ENCODE data around the gene CITED4. TPM values are rescaled to one million over a fixed set of nuclear protein-coding genes. Genes with fewer than 3 reads are reported as not detected.

Gene CITED4
- total RNA-seq, 4 donors from 2014 or later: 7.6 to 30.1 (median 16.5) TPM

DNA sequence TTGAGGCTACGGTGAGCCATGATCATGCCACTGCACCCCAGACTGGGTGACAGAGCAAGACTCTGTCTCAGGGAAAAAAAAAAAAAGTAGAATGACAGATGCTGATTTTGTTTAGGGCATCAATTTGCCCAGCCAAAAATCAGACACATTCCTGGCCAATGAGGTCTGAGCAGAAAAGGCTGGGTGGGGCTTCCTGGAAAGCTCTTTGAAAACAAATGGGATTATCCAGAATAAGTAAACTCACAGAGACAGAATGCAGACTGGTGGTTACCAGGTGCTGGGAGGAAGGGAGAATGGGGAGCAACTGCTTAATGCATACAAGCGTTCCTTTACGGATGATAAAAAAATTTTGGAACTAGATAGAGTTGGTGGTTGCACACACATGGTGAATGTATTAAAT, 10.1 kb upstream of the CITED4 start:
- peaks cover 0 to 9% (median 4%) of the 10 kb centered on the region in 4 donors for H3K4me1 ChIP-seq
- H3K36me3 ChIP-seq: no peaks in the 10 kb centered on the region
- TF ChIP-seq, protein P1, sequence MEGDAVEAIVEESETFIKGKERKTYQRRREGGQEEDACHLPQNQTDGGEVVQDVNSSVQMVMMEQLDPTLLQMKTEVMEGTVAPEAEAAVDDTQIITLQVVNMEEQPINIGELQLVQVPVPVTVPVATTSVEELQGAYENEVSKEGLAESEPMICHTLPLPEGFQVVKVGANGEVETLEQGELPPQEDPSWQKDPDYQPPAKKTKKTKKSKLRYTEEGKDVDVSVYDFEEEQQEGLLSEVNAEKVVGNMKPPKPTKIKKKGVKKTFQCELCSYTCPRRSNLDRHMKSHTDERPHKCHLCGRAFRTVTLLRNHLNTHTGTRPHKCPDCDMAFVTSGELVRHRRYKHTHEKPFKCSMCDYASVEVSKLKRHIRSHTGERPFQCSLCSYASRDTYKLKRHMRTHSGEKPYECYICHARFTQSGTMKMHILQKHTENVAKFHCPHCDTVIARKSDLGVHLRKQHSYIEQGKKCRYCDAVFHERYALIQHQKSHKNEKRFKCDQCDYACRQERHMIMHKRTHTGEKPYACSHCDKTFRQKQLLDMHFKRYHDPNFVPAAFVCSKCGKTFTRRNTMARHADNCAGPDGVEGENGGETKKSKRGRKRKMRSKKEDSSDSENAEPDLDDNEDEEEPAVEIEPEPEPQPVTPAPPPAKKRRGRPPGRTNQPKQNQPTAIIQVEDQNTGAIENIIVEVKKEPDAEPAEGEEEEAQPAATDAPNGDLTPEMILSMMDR (IDR thresholded peaks at IDR 0.05): no peak
- TF ChIP-seq EP300 (IDR thresholded peaks at IDR 0.05; ENCODE audit: low read depth) (no peak), POLR2AphosphoS5 (IDR thresholded peaks at IDR 0.05) (no peak), POLR2A (IDR thresholded peaks at IDR 0.05) (no peak)
- DNase-seq: no peak
- intact Hi-C loops (cut with DNase I; ENCODE audit: low total_unique reads) (no loop called here), in situ Hi-C loops (cut with MboI; ENCODE audit: low pct_ligation_motif_present in 1 of 4, low pct_unique_long_range_greater_than_20kb in 1 of 4, low sequenced_read_pairs in 3 of 4) (no loop called here)
- 86% methylated on average over 2 to 3 of the region's 3 CpGs for WGBS, 2 donors (ENCODE audit: low coverage in 1 of 2)
- H3K27ac ChIP-seq: no peak overlapping the region
- no peaks in the 10 kb centered on the region for H3K9me3 ChIP-seq
- H3K4me3 ChIP-seq: no peak overlapping the region
- no peaks in the 10 kb centered on the region for H3K27me3 ChIP-seq

DNA sequence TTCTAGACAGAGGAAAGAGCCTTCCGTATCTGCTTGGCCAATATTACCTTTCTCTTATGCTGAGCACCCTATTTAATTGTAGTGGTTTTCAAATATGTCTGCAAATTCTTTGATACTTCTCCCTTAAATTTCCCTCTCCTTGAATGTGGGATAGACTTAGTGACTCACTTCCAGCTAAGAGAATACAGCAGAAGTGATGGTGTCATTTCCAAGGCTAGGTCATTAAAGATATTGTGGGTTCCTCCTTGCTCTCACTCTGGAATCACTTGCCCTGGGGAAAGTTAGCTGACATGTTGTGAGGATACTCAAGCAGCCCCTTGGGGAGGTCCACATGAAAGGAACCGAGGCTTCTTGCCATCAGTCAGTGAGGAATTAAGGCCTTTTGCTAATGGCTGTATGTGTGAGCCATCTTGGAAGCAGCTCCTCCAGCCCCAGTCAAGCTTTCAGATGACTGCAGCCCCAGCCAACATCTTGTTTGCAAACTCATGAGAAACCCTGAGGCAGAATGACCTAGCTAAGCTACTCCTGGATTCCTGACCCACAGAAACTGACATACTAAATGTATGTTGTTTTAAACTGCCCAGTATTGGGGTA, 8.1 kb upstream of the CITED4 start:
- H3K27ac ChIP-seq: no peak overlapping the region
- intact Hi-C loops (cut with DNase I; ENCODE audit: low total_unique reads) (no loop called here), in situ Hi-C loops (cut with MboI; ENCODE audit: low pct_ligation_motif_present in 1 of 4, low pct_unique_long_range_greater_than_20kb in 1 of 4, low sequenced_read_pairs in 3 of 4) (no loop called here)
- no peak for DNase-seq
- H3K27me3 ChIP-seq: no peaks in the 10 kb centered on the region
- no peaks in the 10 kb centered on the region for H3K36me3 ChIP-seq
- H3K4me1 ChIP-seq: peaks cover 0 to 9% (median 4%) of the 10 kb centered on the region in 4 donors
- H3K4me3 ChIP-seq: no peak overlapping the region
- WGBS, 2 donors (ENCODE audit: low coverage in 1 of 2): 89 to 91% methylated on average over 1 to 2 of the region's 2 CpGs
- TF ChIP-seq EP300 (IDR thresholded peaks at IDR 0.05; ENCODE audit: low read depth): no peak
- no peak for TF ChIP-seq POLR2A (IDR thresholded peaks at IDR 0.05)
- TF ChIP-seq, protein P1 (IDR thresholded peaks at IDR 0.05): no peak
- TF ChIP-seq POLR2AphosphoS5 (IDR thresholded peaks at IDR 0.05): no peak
- H3K9me3 ChIP-seq: no peaks in the 10 kb centered on the region

DNA sequence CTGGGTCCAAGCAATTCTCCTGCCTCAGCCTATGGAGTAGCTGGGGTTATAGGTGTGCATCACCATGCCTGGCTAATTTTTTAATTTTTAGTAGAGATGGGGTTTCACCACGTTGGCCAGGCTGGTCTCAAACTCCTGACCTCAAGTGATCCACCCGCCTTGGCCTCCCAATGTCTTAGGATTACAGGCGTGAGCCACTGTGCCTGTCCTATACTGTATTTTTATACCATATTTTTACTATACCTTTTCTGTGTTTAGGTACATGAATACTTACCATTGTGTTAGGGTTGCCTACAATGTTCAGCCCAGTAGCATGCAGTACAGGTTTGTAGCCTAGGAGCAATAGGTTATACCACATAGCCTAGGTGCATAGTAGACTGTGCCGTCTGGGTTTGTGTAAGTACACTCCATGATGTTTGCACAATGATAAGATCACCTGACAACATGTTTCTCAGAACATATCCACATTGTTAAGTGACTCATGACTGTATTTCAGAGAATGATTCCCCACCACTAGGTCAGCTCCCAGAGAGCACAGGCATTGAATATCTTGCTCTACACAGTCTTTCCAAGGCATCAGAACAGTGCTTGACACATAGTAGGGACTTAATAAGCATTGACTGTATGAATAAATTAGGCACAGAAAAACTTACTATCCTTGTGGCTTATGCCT, 6.0 kb upstream of the CITED4 start:
- no peaks in the 10 kb centered on the region for H3K27me3 ChIP-seq
- DNase-seq: no peak
- H3K4me1 ChIP-seq: peaks cover 0 to 16% (median 8%) of the 10 kb centered on the region in 4 donors
- in situ Hi-C loops (cut with MboI; ENCODE audit: low pct_ligation_motif_present in 1 of 4, low pct_unique_long_range_greater_than_20kb in 1 of 4, low sequenced_read_pairs in 3 of 4): no loop called here
- intact Hi-C loops (cut with DNase I; ENCODE audit: low total_unique reads): no loop called here
- no peaks in the 10 kb centered on the region for H3K36me3 ChIP-seq
- no peak overlapping the region for H3K4me3 ChIP-seq
- TF ChIP-seq POLR2AphosphoS5 (IDR thresholded peaks at IDR 0.05): peak in 1 of 3 donors; percentile 38
- TF ChIP-seq, protein P1 (IDR thresholded peaks at IDR 0.05): peak in 1 of 5 experiments; percentile 17
- TF ChIP-seq POLR2A (IDR thresholded peaks at IDR 0.05): no peak
- TF ChIP-seq EP300 (IDR thresholded peaks at IDR 0.05; ENCODE audit: low read depth): no peak
- 0 to 61% methylated on average over 1 to 4 of the region's 4 CpGs for WGBS, 2 donors (ENCODE audit: low coverage in 1 of 2)
- peak overlapping the region; percentile 31 to 78 (median 62) for H3K27ac ChIP-seq
- H3K9me3 ChIP-seq: no peaks in the 10 kb centered on the region

DNA sequence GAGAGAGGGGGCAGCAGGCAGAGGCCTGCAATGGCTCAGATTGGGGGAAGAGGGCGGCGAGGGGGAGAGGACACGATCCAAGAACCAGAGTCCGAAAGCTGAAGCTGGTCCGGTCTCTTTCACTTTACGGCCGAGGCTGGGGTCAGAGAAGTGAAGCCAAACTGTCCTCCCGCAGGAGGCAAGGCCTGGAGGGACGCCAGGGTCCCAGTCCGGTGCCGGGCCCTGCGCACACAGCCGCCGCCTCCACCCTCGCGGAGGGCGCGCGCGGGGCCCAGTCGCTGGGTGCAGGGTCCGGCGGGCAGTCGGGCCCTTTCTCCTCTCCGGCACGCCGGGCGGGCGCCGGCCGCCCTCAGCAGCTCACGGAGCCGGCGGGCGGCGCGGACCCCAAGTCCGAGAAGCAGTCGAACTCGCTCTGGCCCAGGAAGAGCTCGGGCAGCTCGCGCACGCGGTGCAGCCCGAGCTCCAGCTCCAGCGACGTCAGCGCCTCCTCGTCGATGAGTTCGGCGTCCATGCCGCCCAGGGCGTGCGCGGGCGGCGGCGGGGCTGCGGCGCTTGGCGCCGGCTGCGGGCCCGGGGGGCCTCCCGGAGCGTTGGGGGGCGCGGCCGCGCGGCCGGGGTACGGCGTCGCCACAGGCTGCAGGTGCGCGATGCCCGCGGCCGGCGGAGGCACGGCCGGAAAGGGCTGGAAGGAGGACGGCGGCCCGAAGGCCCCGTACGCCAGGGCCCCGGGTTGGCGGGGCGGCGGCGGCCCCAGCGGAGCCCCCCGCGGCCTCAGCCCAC, 749 bp downstream of the CITED4 start:
- Histone ChIP-seq H3K36me3 (no peaks in the 10 kb centered on the region), H3K9me3 (no peaks in the 10 kb centered on the region), H3K4me1 (peaks cover 4 to 29% (median 20%) of the 10 kb centered on the region in 4 donors), H3K27me3 (peaks cover 4% of the 10 kb centered on the region), H3K27ac (peak overlapping the region; percentile 83 to 94 (median 88)), H3K4me3 (peak overlapping the region; percentile 68 to 86 (median 82))
- in situ Hi-C loops (cut with MboI; ENCODE audit: low pct_ligation_motif_present in 1 of 4, low pct_unique_long_range_greater_than_20kb in 1 of 4, low sequenced_read_pairs in 3 of 4): no loop called here
- peak; percentile 44 for DNase-seq
- TF ChIP-seq EP300 (IDR thresholded peaks at IDR 0.05; ENCODE audit: low read depth) (no peak), POLR2AphosphoS5 (IDR thresholded peaks at IDR 0.05) (no peak), POLR2A (IDR thresholded peaks at IDR 0.05) (no peak)
- TF ChIP-seq, protein P1 (IDR thresholded peaks at IDR 0.05): no peak
- intact Hi-C loops (cut with DNase I; ENCODE audit: low total_unique reads): loop anchor here (2.0 kb wide), 1 partner anchor 83 kb away; no protein-coding TSS in a partner anchor
- 3% methylated on average over 81 of the region's 98 CpGs; no CpG with 5 or more reads in 1 of the 2 donors for WGBS, 2 donors (ENCODE audit: low coverage in 1 of 2)

Data from transverse colon (tissue), 4 donors.